GM21576 (cell line): ENCODE results near the gene IKZF5.

ENCODE experiments used
- ATAC-seq: cut with Tn5 transposase; IDR thresholded peaks from one replicate; pipeline ENCODE4 v1.9.1; 2021; ENCODE audit warnings: mild to moderate bottlenecking, moderate library complexity; ENCODE audit not compliant: unreplicated experiment

IKZF5 gene

GRCh38 chr10:123008355-123009104, at the start of gene IKZF5, which contains the start of gene ACADSB:
TSS of gene IKZF5 (minus strand) at chr10:123008795. CDS start at chr10:122998625, 10,170 bp downstream.
TSS of gene ACADSB (plus strand) at chr10:123009006. CDS start at chr10:123009030, 24 bp downstream.
- peak; percentile 85 for ATAC-seq

GRCh38 chr10:123057968-123058367, 49.4 kb upstream of the IKZF5 start:
- ATAC-seq: no peak

DNA sequence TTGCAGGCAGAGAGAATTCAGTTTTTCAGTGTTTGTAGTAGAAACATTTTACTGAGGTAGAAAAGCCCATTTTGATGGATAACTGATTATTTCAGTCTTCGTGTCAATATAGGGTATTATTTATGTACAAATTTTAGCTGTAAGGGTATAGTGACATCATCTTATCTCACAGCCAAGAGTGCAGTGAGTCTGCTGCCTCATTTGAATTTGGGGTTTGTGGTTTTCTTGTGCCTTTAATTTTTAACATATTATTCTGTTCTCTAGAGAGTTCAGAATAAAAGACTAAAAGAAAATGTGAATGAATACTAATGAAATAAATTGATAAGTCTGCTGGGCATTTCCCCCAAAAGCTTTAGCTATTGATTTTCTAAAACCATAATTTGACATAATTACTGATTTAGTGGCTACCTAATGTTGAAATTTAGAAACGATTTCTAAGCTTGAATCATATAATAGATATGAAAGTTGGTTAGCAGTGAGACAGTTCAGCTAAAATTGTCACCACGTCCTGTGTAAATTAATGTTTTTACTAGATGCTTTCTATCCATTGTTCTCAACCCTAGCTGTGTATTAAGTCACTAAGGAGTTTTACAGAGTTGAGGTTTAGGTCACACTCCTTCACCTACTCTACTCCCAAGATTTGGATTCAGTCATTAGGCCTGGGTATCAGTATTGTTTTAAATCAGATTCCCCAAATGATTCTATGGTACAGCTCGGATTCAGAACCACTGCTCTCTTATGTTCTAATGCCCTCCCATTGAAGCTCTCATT, 37.6 kb upstream of the IKZF5 start:
- ATAC-seq: no peak

GRCh38 chr10:123044391-123044790, 35.8 kb upstream of the IKZF5 start:
- no peak for ATAC-seq

GRCh38 chr10:123043409-123043925, 34.9 kb upstream of the IKZF5 start:
- peak; percentile 78 for ATAC-seq

- peak; percentile 14 for ATAC-seq
Measured at GRCh38 chr10:123042708-123043408, 34.3 kb upstream of the IKZF5 start.

DNA sequence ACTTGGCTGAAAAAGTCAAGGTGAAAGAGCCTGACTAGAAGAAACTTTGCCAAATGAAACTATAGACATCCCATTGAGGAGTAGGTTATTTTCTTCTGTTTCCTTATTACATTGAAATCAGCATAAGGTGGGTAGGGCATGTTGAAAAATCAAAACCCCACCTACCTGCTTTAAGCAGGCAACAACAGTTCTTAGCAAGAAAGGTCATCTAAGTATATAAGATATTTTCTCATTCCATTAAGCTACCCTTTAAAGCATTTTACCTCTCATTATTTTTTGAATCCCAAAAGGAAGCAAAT, 31.0 kb upstream of the IKZF5 start:
- ATAC-seq: no peak

GRCh38 chr10:123038782-123039631, 30.4 kb upstream of the IKZF5 start:
- ATAC-seq: no peak

DNA sequence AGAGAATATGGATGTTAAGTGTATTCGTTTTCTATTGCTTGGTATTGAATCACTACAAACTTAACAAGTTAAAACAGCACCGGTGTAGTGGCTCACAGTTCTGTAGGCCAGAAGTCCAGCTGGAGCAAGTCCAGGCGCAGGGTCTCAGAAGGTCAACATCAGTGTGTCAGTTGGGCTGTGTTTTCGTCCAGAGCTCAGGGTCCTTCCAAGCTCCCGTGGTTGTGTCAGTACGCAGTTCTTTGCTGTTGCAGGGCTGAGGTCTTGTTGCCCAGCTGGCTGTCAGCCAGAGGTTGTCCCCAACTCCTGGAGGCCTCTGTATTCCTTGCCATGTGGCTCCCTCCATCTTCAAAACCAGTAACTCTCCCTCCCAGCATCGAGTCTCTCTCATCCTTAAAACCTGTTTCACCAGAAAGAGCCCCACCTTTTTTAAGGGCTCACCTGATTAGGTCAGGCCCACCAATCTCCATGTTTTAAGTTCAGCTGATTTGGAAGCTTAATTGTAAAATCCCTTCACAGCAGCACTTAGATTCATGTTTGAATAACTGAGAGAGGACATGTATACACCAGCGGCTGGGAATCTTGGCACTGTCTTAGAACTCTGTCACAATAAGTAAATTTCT, 27.0 kb upstream of the IKZF5 start:
- ATAC-seq: no peak

GRCh38 chr10:123034332-123034731, 25.7 kb upstream of the IKZF5 start:
- no peak for ATAC-seq

DNA sequence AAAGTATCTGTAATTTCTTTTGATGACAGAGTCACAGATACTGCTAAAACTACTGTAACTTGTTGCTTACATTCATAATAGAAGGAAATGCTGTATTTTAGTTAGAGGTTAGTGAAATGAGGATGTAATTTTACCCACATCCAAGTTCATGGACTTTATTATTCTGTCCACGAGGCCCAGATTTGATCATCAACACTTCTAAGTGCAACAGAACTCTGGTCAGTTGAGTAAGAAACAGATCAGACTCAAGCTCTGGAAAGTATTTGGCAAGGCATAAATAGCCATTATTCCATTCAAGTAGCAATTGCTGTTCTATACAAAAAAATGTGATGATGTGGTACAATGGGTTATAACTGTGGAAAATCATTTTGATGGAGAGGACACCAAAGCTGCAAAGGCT, 22.5 kb upstream of the IKZF5 start:
- ATAC-seq: no peak

DNA sequence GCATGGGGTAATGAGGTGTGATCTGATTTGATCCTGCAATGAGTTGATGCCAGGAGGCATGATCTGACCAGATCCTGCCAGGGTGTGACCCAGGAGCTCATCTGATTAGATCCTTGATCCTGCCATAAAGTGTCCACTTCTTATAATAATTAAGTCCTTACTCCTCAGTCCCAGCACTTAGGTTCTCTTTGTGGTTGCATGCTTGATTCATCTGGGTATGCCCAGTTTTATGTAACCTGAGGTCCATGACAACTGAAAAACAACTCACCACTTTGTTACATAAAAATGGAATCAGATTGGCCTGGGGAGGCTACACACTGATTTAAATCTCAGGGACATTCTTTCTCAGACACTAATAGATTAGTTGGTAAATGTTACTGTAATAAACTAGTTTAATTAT, 19.3 kb upstream of the IKZF5 start:
- ATAC-seq: no peak

- ATAC-seq: no peak
Measured at GRCh38 chr10:123026302-123026701, 17.7 kb upstream of the IKZF5 start.

- ATAC-seq: no peak
Measured at GRCh38 chr10:123024540-123024939, 15.9 kb upstream of the IKZF5 start.

DNA sequence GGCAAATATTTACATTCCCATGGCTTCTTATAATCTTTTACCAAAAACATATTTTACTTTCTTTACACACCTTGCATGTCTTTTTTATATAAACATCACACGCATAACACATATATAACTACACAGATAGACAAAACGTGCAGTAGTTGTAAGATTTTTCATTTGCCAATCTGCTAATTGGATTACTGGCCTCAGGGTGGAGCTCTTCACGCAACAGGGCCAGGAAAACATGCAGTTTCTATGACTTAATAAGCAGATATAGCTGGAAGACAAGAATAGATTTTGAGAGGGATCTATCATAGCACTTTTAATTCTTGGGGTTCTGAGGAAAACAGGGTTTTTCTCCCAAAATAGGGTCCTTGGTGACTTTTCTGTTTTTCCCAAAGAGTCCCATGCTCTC, 12.9 kb upstream of the IKZF5 start:
- no peak for ATAC-seq

DNA sequence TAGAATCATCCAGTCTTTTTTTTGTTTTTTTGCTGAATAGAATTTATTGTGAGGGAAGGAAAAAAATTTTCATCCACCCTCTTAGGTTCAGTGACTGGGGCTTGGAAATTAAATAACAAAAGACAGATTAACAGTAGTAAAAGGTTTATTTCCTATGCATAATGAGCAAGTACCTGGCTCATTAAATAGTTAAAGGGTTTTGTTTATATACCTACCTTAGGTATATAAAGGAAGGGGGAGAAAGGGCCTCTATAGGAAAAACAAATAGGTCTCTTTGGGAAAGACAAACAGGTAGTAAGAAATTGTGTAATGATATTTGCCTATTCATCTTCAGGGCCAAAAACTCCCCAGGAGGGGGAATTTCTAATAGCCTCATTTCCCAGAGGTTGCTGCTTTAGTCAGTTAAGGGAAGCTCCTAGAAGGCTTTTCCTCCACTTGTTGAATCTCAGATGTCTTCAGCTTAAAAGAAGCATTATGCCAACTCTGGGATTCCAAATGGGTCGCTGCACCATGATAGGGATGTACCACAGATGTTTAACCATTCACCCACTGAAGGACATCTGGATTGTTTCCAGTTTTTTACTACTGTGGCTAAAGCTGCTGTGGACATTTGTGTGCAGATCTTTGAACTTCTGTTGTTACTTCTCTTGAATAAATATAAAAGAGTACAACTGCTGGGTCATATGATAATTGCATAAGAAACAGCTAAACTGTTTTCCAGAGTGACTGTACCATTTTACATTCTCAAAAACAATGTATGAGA, 11.5 kb upstream of the IKZF5 start:
- no peak for ATAC-seq

DNA sequence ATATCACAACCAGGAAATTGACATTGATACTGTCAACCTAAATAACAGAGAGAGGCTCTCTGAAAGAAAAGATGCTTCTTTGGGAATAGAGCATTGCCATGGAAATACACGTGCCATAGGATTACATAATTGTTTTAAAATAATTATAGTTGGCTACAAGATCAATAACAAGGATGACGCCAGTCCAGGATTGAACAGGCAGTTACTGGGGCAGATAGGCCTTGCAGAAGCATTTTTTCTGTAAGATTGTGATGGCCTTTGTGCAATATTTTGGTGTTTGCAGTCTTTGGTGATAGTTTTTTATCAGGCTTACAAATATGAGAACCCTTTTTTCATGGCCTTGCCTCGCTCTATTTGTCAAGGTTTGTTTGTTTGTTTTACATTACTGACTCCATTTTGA, 10.7 kb upstream of the IKZF5 start:
- ATAC-seq: no peak

GRCh38 chr10:123018531-123018930, 9.9 kb upstream of the IKZF5 start:
- no peak for ATAC-seq

DNA sequence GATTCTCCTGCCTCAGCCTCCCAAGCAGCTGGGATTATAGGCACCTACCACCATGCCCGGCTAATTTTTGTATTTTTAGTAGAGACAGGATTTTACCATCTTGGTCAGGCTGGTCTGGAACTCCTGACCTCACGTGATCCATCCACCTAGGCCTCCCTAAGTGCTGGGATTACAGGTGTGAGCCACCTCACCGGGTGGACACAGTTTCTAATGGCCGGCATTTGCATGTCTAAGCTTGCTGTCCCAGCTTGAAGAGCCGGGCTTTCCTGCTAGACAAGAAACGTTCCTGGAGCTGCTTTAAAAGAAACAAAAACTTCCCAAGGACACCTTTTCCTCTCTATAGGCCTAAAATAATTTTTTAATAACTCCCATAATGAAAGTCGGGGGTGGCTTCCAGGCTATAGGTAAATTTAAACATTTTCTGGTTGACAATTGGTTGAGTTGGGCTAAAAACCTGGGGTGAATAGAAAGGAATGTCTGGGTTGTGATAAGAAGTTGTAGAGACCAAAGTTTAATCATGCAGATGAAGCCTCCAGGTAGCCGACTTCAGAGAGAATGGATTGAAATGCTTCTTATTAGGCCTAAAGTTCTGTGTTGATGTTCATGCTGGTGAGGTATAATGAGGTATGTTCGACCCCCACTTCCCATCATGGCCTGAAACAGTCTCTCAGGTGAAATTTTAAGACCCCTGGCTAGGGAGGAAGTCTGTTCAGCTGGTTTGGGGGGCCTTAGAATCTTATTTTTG, 9.0 kb upstream of the IKZF5 start:
- ATAC-seq: no peak
